22Rv1 (cell line): Measurements from ENCODE around the gene NCK2.

ENCODE experiments used
- CTCF ChIP-seq: fragments of 450-650 bp; IDR thresholded peaks from 2 replicates; pipeline ENCODE4 v1.5.1; 2017; ENCODE audit warnings: mild to moderate bottlenecking
- ZFX ChIP-seq: fragments of 450-650 bp; IDR thresholded peaks from 2 replicates; pipeline ENCODE4 v1.6.1; 2017; ENCODE audit warnings: antibody characterized with exemption, borderline replicate concordance

GRCh38 chr2:105803773-105804172 lies 59.1 kb downstream of the NCK2 start:
- TF ChIP-seq CTCF (no peak), ZFX (no peak)
